HEK293 (cell line): ENCODE measurements around the gene FRAS1.

Source experiments
- CTCF ChIA-PET: fragments of 350-600 bp; formaldehyde crosslinking; extraction: SDS; loops from one replicate; lab custom pipeline; 2021; ENCODE audit warnings: antibody characterized with exemption; lab: Yijun Ruan, JAX
- POLR2A ChIA-PET: fragments of 300-600 bp; formaldehyde crosslinking; extraction: SDS; loops from one replicate; lab custom pipeline; 2020; ENCODE audit warnings: antibody characterized with exemption, inconsistent platforms; lab: Yijun Ruan, JAX
- H3K27ac ChIP-seq: fragments of 200-500 bp; sonication (Bioruptor generic); 2 replicates; pipeline ENCODE4 v1.5.1; 2014; ENCODE audit warnings: low read depth, low read length, control low read depth, inconsistent platforms; ENCODE audit errors: extremely low read depth
- H3K36me3 ChIP-seq, 2 experiments: fragments of 200-500 bp in 1 of 2; sonication (Bioruptor generic) in 1 of 2; 1 replicate in 1 of 2; 2 replicates in 1 of 2; pipeline ENCODE4 v1.5.1; 2014 to 2017; ENCODE audit warnings: inconsistent platforms in 2 of 2, low read length in 2 of 2; ENCODE audit not compliant: control insufficient read depth in 2 of 2, insufficient read depth in 1 of 2
- H3K4me1 ChIP-seq: fragments of 200-500 bp; sonication (Bioruptor generic); 2 replicates; pipeline ENCODE4 v1.5.1; 2014; ENCODE audit warnings: mild to moderate bottlenecking, low read length, inconsistent platforms; ENCODE audit not compliant: control insufficient read depth, insufficient read depth
- H3K4me3 ChIP-seq: 2 replicates; pipeline ENCODE4 v1.5.1; 2011; ENCODE audit warnings: low read depth, mild to moderate bottlenecking, control low read depth, low read length, moderate library complexity
- H3K9me3 ChIP-seq: fragments of 200-500 bp; sonication (Bioruptor generic); 2 replicates; pipeline ENCODE4 v1.5.1; 2014; ENCODE audit warnings: low read depth, low read length, inconsistent platforms; ENCODE audit not compliant: control insufficient read depth, insufficient read depth
- FEZF1 ChIP-seq: fragments of 450-650 bp; formaldehyde crosslinking; IDR thresholded peaks from 2 replicates; pipeline ENCODE4 v1.5.1; 2016; ENCODE audit warnings: missing biosample characterization, missing genetic modification characterization
- GFI1B ChIP-seq: fragments of 450-650 bp; formaldehyde crosslinking; IDR thresholded peaks from 2 replicates; pipeline ENCODE4 v1.5.1; 2016; ENCODE audit warnings: missing biosample characterization, missing genetic modification characterization
- KLF7 ChIP-seq: fragments of 450-650 bp; formaldehyde crosslinking; IDR thresholded peaks from 2 replicates; pipeline ENCODE4 v1.5.1; 2016; ENCODE audit warnings: missing biosample characterization, missing genetic modification characterization, borderline replicate concordance
- MEIS1 ChIP-seq: sonication (generic); formaldehyde crosslinking; IDR thresholded peaks from 2 replicates; pipeline ENCODE4 v1.8.1; 2022; ENCODE audit warnings: missing genetic modification reagents, mild to moderate bottlenecking, borderline replicate concordance
- PRDM4 ChIP-seq: fragments of 450-650 bp; formaldehyde crosslinking; IDR thresholded peaks from 2 replicates; pipeline ENCODE4 v1.5.1; 2017; ENCODE audit warnings: missing biosample characterization, missing genetic modification characterization
- PRDM6 ChIP-seq: fragments of 450-650 bp; formaldehyde crosslinking; IDR thresholded peaks from 2 replicates; pipeline ENCODE4 v1.5.1; 2017; ENCODE audit warnings: missing biosample characterization, missing genetic modification characterization
- ZNF112 ChIP-seq: fragments of 450-650 bp; formaldehyde crosslinking; IDR thresholded peaks from 2 replicates; pipeline ENCODE4 v1.5.0; 2017; ENCODE audit warnings: missing biosample characterization, missing genetic modification characterization
- ZNF148 ChIP-seq: fragments of 450-650 bp; formaldehyde crosslinking; IDR thresholded peaks from 2 replicates; pipeline ENCODE4 v1.5.0; 2017; ENCODE audit warnings: missing biosample characterization, missing genetic modification characterization, borderline replicate concordance
- ZNF18 ChIP-seq: fragments of 450-650 bp; formaldehyde crosslinking; IDR thresholded peaks from 2 replicates; pipeline ENCODE4 v1.5.1; 2016; ENCODE audit warnings: missing biosample characterization, missing genetic modification characterization
- ZNF184 ChIP-seq: fragments of 450-650 bp; IDR thresholded peaks from 2 replicates; pipeline ENCODE4 v1.5.1; 2018; ENCODE audit warnings: missing biosample characterization, mild to moderate bottlenecking, missing genetic modification characterization
- ZNF202 ChIP-seq: fragments of 450-650 bp; formaldehyde crosslinking; IDR thresholded peaks from 2 replicates; pipeline ENCODE4 v1.5.1; 2016; ENCODE audit warnings: missing biosample characterization, missing genetic modification characterization, borderline replicate concordance
- ZNF214 ChIP-seq: fragments of 450-650 bp; formaldehyde crosslinking; IDR thresholded peaks from 2 replicates; pipeline ENCODE4 v1.5.1; 2017; ENCODE audit warnings: missing biosample characterization, mild to moderate bottlenecking, missing genetic modification characterization, borderline replicate concordance
- ZNF248 ChIP-seq: fragments of 450-650 bp; formaldehyde crosslinking; IDR thresholded peaks from 2 replicates; pipeline ENCODE4 v1.5.1; 2017; ENCODE audit warnings: missing biosample characterization, missing genetic modification characterization
- ZNF423 ChIP-seq: fragments of 450-650 bp; formaldehyde crosslinking; IDR thresholded peaks from 2 replicates; pipeline ENCODE4 v1.5.1; 2016; ENCODE audit warnings: missing biosample characterization, missing genetic modification characterization
- ZNF426 ChIP-seq: fragments of 450-650 bp; formaldehyde crosslinking; IDR thresholded peaks from 2 replicates; pipeline ENCODE4 v1.5.1; 2017; ENCODE audit warnings: missing biosample characterization, missing genetic modification characterization, mild to moderate bottlenecking, inconsistent platforms, moderate library complexity
- ZNF449 ChIP-seq: fragments of 450-650 bp; formaldehyde crosslinking; IDR thresholded peaks from 2 replicates; pipeline ENCODE4 v1.5.1; 2017; ENCODE audit warnings: missing biosample characterization, mild to moderate bottlenecking, missing genetic modification characterization, moderate library complexity
- ZNF548 ChIP-seq: fragments of 450-650 bp; formaldehyde crosslinking; IDR thresholded peaks from 2 replicates; pipeline ENCODE4 v1.5.1; 2016; ENCODE audit warnings: missing biosample characterization, missing genetic modification characterization
- ZNF560 ChIP-seq: fragments of 450-650 bp; formaldehyde crosslinking; IDR thresholded peaks from 2 replicates; pipeline ENCODE4 v1.5.1; 2017; ENCODE audit warnings: missing biosample characterization, missing genetic modification characterization, borderline replicate concordance
- ZNF580 ChIP-seq: fragments of 450-650 bp; formaldehyde crosslinking; IDR thresholded peaks from 2 replicates; pipeline ENCODE4 v1.5.1; 2016; ENCODE audit warnings: missing biosample characterization, missing genetic modification characterization
- ZNF654 ChIP-seq: fragments of 450-650 bp; formaldehyde crosslinking; IDR thresholded peaks from 2 replicates; pipeline ENCODE4 v1.5.1; 2016; ENCODE audit warnings: low read depth, missing biosample characterization, missing genetic modification characterization
- ZNF670 ChIP-seq: fragments of 450-650 bp; formaldehyde crosslinking; IDR thresholded peaks from 2 replicates; pipeline ENCODE4 v1.5.1; 2016; ENCODE audit warnings: missing biosample characterization, missing genetic modification characterization, low read depth
- ZNF747 ChIP-seq: fragments of 450-650 bp; formaldehyde crosslinking; IDR thresholded peaks from 2 replicates; pipeline ENCODE4 v1.5.1; 2016; ENCODE audit warnings: missing biosample characterization, missing genetic modification characterization
- ZNF76 ChIP-seq: fragments of 450-650 bp; formaldehyde crosslinking; IDR thresholded peaks from 2 replicates; pipeline ENCODE4; 2016; ENCODE audit warnings: low read depth, missing biosample characterization, missing genetic modification characterization, borderline replicate concordance
- ZNF843 ChIP-seq: fragments of 450-650 bp; formaldehyde crosslinking; IDR thresholded peaks from 2 replicates; pipeline ENCODE4 v1.5.1; 2016; ENCODE audit warnings: missing biosample characterization, missing genetic modification characterization
- ZSCAN30 ChIP-seq: fragments of 450-650 bp; IDR thresholded peaks from 2 replicates; pipeline ENCODE4 v1.5.1; 2018; ENCODE audit warnings: missing biosample characterization, mild to moderate bottlenecking, missing genetic modification characterization, moderate library complexity

Gene FRAS1

GRCh38 chr4:78168029-78168428 lies 110.9 kb downstream of the FRAS1 start:
- ChIA-PET CTCF (interaction anchor here (0.6 kb wide), 1 partner anchor 234 kb away, joined by 11 read pairs; no protein-coding TSS in a partner anchor), POLR2A (no interaction called here)
- Histone ChIP-seq H3K4me1 (no peaks in the 10 kb centered on the region), H3K9me3 (no peaks in the 10 kb centered on the region), H3K27ac (no peak overlapping the region), H3K4me3 (no peak overlapping the region), H3K36me3 (no peaks in the 10 kb centered on the region)
- TF ChIP-seq ZNF18 (tag by site-specific recombination) (no peak), FEZF1 (tag by site-specific recombination) (peak; percentile 41; the same call in 1 of the 2 replicates), ZNF670 (tag by site-specific recombination) (no peak), ZNF248 (tag by site-specific recombination) (no peak), ZNF654 (no peak), ZNF449 (tag by site-specific recombination) (no peak), ZNF560 (no peak), PRDM6 (peak; percentile 47), GFI1B (tag by site-specific recombination) (no peak), ZNF423 (tag by site-specific recombination) (no peak), ZNF580 (tag by site-specific recombination) (no peak), KLF7 (tag by site-specific recombination) (no peak)

GRCh38 chr4:78169728-78170127 lies 112.6 kb downstream of the FRAS1 start:
- ChIA-PET POLR2A (no interaction called here), CTCF (no interaction called here)
- H3K9me3 ChIP-seq: no peaks in the 10 kb centered on the region
- no peak overlapping the region for H3K4me3 ChIP-seq
- no peak overlapping the region for H3K27ac ChIP-seq
- no peaks in the 10 kb centered on the region for H3K4me1 ChIP-seq
- H3K36me3 ChIP-seq: no peaks in the 10 kb centered on the region
- TF ChIP-seq ZNF426 (tag by site-specific recombination) (no peak), ZNF747 (no peak), ZSCAN30 (tag by site-specific recombination) (no peak), ZNF112 (tag by site-specific recombination) (no peak), PRDM4 (tag by site-specific recombination) (no peak), MEIS1 (CRISPR knock-in tag) (no peak), ZNF214 (tag by site-specific recombination) (no peak), ZNF202 (tag by site-specific recombination) (no peak), ZNF148 (tag by site-specific recombination) (no peak), ZNF843 (no peak), ZNF76 (tag by site-specific recombination) (no peak), ZNF548 (tag by site-specific recombination) (no peak), ZNF184 (tag by site-specific recombination) (no peak)
